SK-N-SH treated with all-trans-retinoic acid at 6 μM for 48 hours (cell line): ENCODE measurements around the gene PARVB.

Source experiments
- ARNTL ChIP-seq: fragments of 450-650 bp; formaldehyde crosslinking; IDR thresholded peaks from 2 replicates; pipeline ENCODE4 v1.5.0; 2020; ENCODE audit warnings: low read depth, mild to moderate bottlenecking, moderate library complexity, borderline replicate concordance
- OSR1 ChIP-seq: fragments of 250-450 bp; sonication (Bioruptor Pico); IDR thresholded peaks from 2 replicates; pipeline ENCODE4 v1.8.0; 2022; ENCODE audit warnings: moderate library complexity, mild to moderate bottlenecking, inconsistent platforms
- PPARA ChIP-seq: fragments of 250-450 bp; sonication (Bioruptor Pico); IDR thresholded peaks from 2 replicates; pipeline ENCODE4 v1.5.0; 2020; ENCODE audit warnings: mild to moderate bottlenecking, borderline replicate concordance
- ZC3H10 ChIP-seq: fragments of 250-450 bp; sonication (Bioruptor Pico); IDR thresholded peaks from 2 replicates; pipeline ENCODE4 v1.5.1; 2021; ENCODE audit warnings: mild to moderate bottlenecking, moderate library complexity
- ZFP30 ChIP-seq: fragments of 450-650 bp; formaldehyde crosslinking; IDR thresholded peaks from 2 replicates; pipeline ENCODE4 v1.5.0; 2022; ENCODE audit warnings: mild to moderate bottlenecking, moderate library complexity
- ZNF8 ChIP-seq: fragments of 450-650 bp; formaldehyde crosslinking; IDR thresholded peaks from 2 replicates; pipeline ENCODE4 v1.5.0; 2020; ENCODE audit warnings: mild to moderate bottlenecking, moderate library complexity
- TF ChIP-seq, protein P1 (sequence below): fragments of 250-450 bp; sonication (Bioruptor Pico); IDR thresholded peaks from 2 replicates; pipeline ENCODE4 v1.8.0; 2021; ENCODE audit warnings: low read depth, mild to moderate bottlenecking, moderate library complexity, borderline replicate concordance
- TF ChIP-seq, protein P2 (sequence below): fragments of 250-450 bp; sonication (Bioruptor Pico); IDR thresholded peaks from 2 replicates; pipeline ENCODE4 v1.5.0; 2020; ENCODE audit warnings: mild to moderate bottlenecking, moderate library complexity
- TF ChIP-seq, protein P3 (sequence below): fragments of 250-450 bp; sonication (Bioruptor Pico); IDR thresholded peaks from 2 replicates; pipeline ENCODE4 v1.5.1; 2020; ENCODE audit warnings: low read depth, mild to moderate bottlenecking, moderate library complexity

DNA sequence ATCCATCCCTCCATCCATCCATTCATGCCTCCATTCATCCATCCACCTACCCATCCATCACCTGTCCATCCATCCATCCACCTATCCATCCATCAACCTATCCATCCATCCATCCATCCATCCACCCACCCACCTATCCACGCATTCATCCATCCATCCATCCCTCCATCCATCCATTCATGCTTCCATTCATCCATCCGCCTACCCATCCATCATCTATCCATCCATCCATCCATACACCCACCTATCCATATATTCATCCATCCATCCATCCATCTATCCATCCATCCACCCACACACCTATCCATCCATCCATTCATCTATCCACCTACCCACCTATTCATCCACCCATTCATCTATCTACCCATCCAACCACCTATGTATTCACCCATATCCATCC lies 170.5 kb downstream of the PARVB start:
- no peak for TF ChIP-seq ZC3H10 (CRISPR knock-in tag)
- TF ChIP-seq, protein P1, sequence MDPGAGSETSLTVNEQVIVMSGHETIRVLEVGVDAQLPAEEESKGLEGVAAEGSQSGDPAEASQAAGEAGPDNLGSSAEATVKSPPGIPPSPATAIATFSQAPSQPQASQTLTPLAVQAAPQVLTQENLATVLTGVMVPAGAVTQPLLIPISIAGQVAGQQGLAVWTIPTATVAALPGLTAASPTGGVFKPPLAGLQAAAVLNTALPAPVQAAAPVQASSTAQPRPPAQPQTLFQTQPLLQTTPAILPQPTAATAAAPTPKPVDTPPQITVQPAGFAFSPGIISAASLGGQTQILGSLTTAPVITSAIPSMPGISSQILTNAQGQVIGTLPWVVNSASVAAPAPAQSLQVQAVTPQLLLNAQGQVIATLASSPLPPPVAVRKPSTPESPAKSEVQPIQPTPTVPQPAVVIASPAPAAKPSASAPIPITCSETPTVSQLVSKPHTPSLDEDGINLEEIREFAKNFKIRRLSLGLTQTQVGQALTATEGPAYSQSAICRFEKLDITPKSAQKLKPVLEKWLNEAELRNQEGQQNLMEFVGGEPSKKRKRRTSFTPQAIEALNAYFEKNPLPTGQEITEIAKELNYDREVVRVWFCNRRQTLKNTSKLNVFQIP (CRISPR knock-in tag) = no peak
- TF ChIP-seq, protein P2, sequence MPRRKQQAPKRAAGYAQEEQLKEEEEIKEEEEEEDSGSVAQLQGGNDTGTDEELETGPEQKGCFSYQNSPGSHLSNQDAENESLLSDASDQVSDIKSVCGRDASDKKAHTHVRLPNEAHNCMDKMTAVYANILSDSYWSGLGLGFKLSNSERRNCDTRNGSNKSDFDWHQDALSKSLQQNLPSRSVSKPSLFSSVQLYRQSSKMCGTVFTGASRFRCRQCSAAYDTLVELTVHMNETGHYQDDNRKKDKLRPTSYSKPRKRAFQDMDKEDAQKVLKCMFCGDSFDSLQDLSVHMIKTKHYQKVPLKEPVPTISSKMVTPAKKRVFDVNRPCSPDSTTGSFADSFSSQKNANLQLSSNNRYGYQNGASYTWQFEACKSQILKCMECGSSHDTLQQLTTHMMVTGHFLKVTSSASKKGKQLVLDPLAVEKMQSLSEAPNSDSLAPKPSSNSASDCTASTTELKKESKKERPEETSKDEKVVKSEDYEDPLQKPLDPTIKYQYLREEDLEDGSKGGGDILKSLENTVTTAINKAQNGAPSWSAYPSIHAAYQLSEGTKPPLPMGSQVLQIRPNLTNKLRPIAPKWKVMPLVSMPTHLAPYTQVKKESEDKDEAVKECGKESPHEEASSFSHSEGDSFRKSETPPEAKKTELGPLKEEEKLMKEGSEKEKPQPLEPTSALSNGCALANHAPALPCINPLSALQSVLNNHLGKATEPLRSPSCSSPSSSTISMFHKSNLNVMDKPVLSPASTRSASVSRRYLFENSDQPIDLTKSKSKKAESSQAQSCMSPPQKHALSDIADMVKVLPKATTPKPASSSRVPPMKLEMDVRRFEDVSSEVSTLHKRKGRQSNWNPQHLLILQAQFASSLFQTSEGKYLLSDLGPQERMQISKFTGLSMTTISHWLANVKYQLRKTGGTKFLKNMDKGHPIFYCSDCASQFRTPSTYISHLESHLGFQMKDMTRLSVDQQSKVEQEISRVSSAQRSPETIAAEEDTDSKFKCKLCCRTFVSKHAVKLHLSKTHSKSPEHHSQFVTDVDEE (CRISPR knock-in tag) = no peak
- TF ChIP-seq ZNF8 = no peak
- no peak for TF ChIP-seq OSR1 (CRISPR knock-in tag)
- TF ChIP-seq, protein P3, sequence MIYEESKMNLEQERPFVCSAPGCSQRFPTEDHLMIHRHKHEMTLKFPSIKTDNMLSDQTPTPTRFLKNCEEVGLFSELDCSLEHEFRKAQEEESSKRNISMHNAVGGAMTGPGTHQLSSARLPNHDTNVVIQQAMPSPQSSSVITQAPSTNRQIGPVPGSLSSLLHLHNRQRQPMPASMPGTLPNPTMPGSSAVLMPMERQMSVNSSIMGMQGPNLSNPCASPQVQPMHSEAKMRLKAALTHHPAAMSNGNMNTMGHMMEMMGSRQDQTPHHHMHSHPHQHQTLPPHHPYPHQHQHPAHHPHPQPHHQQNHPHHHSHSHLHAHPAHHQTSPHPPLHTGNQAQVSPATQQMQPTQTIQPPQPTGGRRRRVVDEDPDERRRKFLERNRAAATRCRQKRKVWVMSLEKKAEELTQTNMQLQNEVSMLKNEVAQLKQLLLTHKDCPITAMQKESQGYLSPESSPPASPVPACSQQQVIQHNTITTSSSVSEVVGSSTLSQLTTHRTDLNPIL (CRISPR knock-in tag) = no peak
- no peak for TF ChIP-seq ARNTL (CRISPR knock-in tag)
- no peak for TF ChIP-seq ZFP30 (CRISPR knock-in tag)
- TF ChIP-seq PPARA = no peak
